SK-N-SH treated with all-trans-retinoic acid at 6 μM for 48 hours (cell line): ENCODE measurements around the gene GARIN5A.

Source experiments
- TCF4 ChIP-seq: fragments of 250-450 bp; sonication (Bioruptor Pico); IDR thresholded peaks from 2 replicates; pipeline ENCODE4 v1.8.0; 2021; ENCODE audit warnings: mild to moderate bottlenecking, moderate library complexity, borderline replicate concordance
- ZFP3 ChIP-seq: fragments of 250-450 bp; sonication (Bioruptor Pico); IDR thresholded peaks from 2 replicates; pipeline ENCODE4 v1.5.0; 2020; ENCODE audit warnings: mild to moderate bottlenecking, moderate library complexity
- TF ChIP-seq, protein P1 (sequence below): fragments of 250-450 bp; sonication (Bioruptor Pico); IDR thresholded peaks from 2 replicates; pipeline ENCODE4 v1.8.0; 2020; ENCODE audit warnings: mild to moderate bottlenecking, moderate library complexity, borderline replicate concordance

DNA sequence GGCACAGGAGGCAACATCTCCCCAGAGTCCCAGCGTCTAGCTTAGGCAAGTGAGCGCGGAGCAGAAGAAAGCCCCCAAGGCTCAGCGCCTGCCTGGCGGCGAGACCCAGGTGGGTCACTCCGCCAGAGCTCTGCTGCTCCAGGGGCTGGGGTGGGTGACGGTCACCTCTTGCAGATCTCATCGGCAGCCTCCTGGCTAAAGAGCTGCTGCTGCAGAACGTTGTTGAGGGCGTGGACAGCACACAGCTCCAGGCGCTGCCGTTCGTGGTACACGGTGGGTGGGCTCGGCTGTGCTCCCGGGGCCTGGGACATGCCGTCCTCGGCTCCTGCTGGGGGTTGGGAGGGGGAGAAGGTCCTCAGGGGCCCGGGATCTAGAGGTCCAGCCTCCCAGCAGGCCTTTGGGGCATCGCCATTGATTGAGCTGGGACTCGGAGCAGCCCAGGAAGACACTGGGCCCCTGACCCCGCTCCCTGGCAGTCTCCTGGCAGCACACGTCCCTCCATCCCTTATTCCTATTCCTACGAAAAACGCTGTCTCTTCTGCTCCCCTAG, 33.5 kb upstream of the GARIN5A start:
- no peak for TF ChIP-seq ZFP3 (CRISPR knock-in tag)
- no peak for TF ChIP-seq TCF4 (CRISPR knock-in tag)
- TF ChIP-seq, protein P1, sequence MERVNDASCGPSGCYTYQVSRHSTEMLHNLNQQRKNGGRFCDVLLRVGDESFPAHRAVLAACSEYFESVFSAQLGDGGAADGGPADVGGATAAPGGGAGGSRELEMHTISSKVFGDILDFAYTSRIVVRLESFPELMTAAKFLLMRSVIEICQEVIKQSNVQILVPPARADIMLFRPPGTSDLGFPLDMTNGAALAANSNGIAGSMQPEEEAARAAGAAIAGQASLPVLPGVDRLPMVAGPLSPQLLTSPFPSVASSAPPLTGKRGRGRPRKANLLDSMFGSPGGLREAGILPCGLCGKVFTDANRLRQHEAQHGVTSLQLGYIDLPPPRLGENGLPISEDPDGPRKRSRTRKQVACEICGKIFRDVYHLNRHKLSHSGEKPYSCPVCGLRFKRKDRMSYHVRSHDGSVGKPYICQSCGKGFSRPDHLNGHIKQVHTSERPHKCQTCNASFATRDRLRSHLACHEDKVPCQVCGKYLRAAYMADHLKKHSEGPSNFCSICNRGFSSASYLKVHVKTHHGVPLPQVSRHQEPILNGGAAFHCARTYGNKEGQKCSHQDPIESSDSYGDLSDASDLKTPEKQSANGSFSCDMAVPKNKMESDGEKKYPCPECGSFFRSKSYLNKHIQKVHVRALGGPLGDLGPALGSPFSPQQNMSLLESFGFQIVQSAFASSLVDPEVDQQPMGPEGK (CRISPR knock-in tag): no peak
